Measurements from ENCODE around the gene MBNL2. TPM values are rescaled to one million over a fixed set of nuclear protein-coding genes. Genes with fewer than 3 reads are reported as not detected.

The MBNL2 gene
- total and polyA plus RNA-seq, 5 donors from 2014 or later, result 15.6 to 37.2 (median 17.6) TPM

DNA sequence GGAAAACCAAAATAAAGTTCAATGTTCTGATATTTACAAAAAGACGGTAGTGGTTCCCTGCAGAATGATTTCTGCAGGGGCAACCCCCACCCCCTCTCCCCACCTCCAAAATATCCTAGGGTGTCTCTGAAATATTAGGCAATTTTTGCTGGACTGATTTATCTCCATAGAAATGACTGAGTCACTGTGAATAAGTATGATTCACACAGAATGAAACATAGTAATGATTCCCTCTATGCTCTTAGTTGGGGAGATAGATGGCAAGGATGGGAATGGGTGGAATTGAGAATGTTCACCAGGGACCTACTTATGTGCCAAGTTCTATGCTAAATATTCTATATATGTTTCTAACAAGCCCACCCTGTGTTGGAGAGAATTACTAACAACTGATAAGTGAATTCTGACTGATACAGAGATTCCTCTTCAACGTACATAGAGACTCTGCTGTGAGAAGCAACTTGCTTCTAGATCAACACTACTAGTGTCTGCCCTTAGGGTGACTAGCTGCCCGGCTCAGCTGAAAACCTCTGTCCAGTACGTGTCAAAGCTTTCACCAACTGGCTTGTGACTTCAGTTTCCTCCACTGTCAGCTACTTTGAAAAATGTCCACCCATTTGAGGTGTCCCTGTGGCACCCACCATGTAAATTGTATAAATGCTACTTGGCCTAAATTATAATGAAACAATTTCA lies 173.5 kb downstream of the MBNL2 start:
- peaks cover 8% of the 10 kb centered on the region for H3K36me3 Mint-ChIP-seq
- H3K4me3 ChIP-seq (ENCODE audit: low read depth, low read length), result no peak overlapping the region

DNA sequence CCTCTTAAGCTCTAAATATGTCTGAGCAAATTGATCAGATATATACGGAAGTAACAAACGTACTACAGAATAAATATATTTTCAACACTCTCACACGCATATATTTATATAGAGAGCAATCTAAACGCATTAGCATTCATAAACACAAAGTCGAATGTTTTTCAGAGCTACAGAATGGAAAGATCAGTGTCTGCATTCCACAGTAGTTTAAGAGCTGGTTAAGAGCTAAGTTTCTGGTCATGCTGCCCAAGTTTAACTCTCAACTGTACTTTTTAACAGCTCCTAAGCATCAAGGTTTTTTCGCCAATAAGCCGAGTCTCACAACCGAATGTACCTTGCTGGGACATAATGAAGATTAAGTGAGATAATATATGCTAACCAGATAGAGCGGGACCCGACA lies 175.1 kb downstream of the MBNL2 start:
- no peaks in the 10 kb centered on the region for H3K4me1 Mint-ChIP-seq
- H3K36me3 ChIP-seq (ENCODE audit: control insufficient read depth, insufficient read depth, low read length), result peaks cover 3% of the 10 kb centered on the region
- peaks cover 4% of the 10 kb centered on the region for H3K27me3 ChIP-seq (ENCODE audit: control insufficient read depth, insufficient read depth, low read length)
- peaks cover 0 to 12% (median 4%) of the 10 kb centered on the region in 7 donors for H3K9me3 Mint-ChIP-seq
- H3K4me1 ChIP-seq (ENCODE audit: control insufficient read depth, insufficient read depth, low read length, poor library complexity, severe bottlenecking), result no peaks in the 10 kb centered on the region
- peaks cover 2% of the 10 kb centered on the region for H3K27me3 Mint-ChIP-seq
- no peak for DNase-seq
- no peak overlapping the region for H3K27ac ChIP-seq (ENCODE audit: insufficient read depth, low read length, poor library complexity, severe bottlenecking)
- no peak overlapping the region for H3K27ac Mint-ChIP-seq
- no peak overlapping the region for H3K4me3 Mint-ChIP-seq
- peaks cover 0 to 8% of the 10 kb centered on the region in 2 experiments for H3K9me3 ChIP-seq (ENCODE audit: control insufficient read depth in 2 of 2, low read length in 2 of 2)
- no peaks in the 10 kb centered on the region for H3K36me3 Mint-ChIP-seq
- no peak overlapping the region for H3K4me3 ChIP-seq (ENCODE audit: low read depth, low read length)
- no peak for ATAC-seq (ENCODE audit: low read depth in 2 of 2)

More for the DNA sequence above, 173.5 kb downstream of the MBNL2 start:
- Histone ChIP-seq H3K36me3 (ENCODE audit: control insufficient read depth, insufficient read depth, low read length) (peaks cover 13% of the 10 kb centered on the region), H3K9me3 (ENCODE audit: control insufficient read depth in 2 of 2, low read length in 2 of 2) (no peaks in the 10 kb centered on the region), H3K4me1 (ENCODE audit: control insufficient read depth, insufficient read depth, low read length, poor library complexity, severe bottlenecking) (no peaks in the 10 kb centered on the region), H3K27me3 (ENCODE audit: control insufficient read depth, insufficient read depth, low read length) (no peaks in the 10 kb centered on the region), H3K27ac (ENCODE audit: insufficient read depth, low read length, poor library complexity, severe bottlenecking) (no peak overlapping the region)
- ATAC-seq (ENCODE audit: low read depth in 2 of 2) (no peak), DNase-seq (no peak)
- Mint-ChIP-seq H3K27me3 (no peaks in the 10 kb centered on the region), H3K4me1 (no peaks in the 10 kb centered on the region), H3K9me3 (peaks cover 0 to 3% (median 0%) of the 10 kb centered on the region in 7 donors), H3K27ac (no peak overlapping the region), H3K4me3 (no peak overlapping the region)

DNA sequence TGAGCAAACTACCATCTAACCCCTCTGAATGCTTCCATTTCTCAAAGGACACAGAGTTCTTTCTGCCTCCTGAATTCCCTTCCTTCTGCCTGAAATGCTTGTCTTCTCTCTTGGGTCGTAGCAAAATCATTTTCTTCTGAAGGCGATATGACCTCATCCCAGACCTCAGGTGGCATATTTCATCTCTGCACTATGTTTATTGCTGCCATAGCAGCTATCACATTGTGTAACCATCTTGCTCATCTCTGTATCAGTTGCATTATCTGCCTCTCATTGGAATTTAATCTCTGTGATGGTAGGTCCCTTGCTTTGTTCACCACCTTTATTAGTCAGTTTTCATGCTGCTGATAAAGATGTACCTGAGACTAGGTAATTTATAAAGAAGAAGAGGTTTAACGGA lies 179.3 kb downstream of the MBNL2 start:
- no peaks in the 10 kb centered on the region for H3K4me1 ChIP-seq (ENCODE audit: control insufficient read depth, insufficient read depth, low read length, poor library complexity, severe bottlenecking)
- no peak overlapping the region for H3K4me3 ChIP-seq (ENCODE audit: low read depth, low read length)
- Mint-ChIP-seq H3K9me3 (peaks cover 0 to 12% (median 4%) of the 10 kb centered on the region in 7 donors), H3K27ac (peak overlapping the region in 1 of 3 donors; percentile 10), H3K4me3 (no peak overlapping the region), H3K4me1 (no peaks in the 10 kb centered on the region), H3K27me3 (peaks cover 22% of the 10 kb centered on the region), H3K36me3 (no peaks in the 10 kb centered on the region)
- no peak overlapping the region for H3K27ac ChIP-seq (ENCODE audit: insufficient read depth, low read length, poor library complexity, severe bottlenecking)
- ATAC-seq (ENCODE audit: low read depth in 2 of 2), result no peak
- peaks cover 8% of the 10 kb centered on the region for H3K27me3 ChIP-seq (ENCODE audit: control insufficient read depth, insufficient read depth, low read length)
- no peaks in the 10 kb centered on the region for H3K36me3 ChIP-seq (ENCODE audit: control insufficient read depth, insufficient read depth, low read length)
- no peak for DNase-seq
- peaks cover 0 to 8% of the 10 kb centered on the region in 2 experiments for H3K9me3 ChIP-seq (ENCODE audit: control insufficient read depth in 2 of 2, low read length in 2 of 2)

DNA sequence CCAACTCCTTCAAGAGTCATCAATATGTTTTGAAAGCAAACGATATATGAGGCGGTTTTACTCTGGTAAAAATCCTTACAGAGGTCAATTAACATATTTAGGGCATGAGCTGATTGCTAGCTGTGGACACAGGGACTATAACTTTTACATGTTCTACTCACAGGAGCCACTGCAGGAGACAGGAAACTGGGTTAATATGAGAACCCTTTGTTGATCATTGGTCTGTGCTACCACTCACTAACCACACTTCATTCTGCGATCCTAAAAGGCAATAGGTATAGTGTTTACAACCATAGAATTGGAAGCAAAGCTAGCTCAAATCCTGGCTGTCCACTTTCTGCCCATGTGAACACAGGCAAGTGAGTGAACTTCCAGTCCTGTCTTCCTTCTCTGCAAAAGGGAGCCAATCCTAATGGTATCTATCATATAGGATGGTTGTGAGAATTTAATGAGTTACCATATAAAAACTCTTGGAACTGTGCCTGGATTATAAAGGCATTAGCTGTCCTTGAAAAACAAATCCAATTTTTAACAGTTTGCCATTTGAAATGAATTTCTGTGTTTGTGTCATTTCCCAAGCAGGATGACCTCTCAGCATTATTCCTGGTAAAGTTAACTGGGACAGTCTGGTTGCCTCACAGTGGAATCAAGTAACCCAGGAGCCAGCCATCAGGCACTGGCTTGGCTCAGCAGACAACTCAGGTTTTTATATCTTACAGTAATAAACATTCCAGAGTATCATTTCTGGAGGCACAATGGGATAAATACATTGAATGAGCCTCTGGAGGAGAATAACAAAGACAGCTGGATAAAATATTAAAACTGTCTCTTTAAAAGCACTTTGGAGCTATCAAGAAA lies 182.0 kb downstream of the MBNL2 start:
- peaks cover 0 to 8% of the 10 kb centered on the region in 2 experiments for H3K9me3 ChIP-seq (ENCODE audit: control insufficient read depth in 2 of 2, low read length in 2 of 2)
- H3K4me3 Mint-ChIP-seq, result no peak overlapping the region
- DNase-seq (no peak), ATAC-seq (ENCODE audit: low read depth in 2 of 2) (no peak)
- H3K9me3 Mint-ChIP-seq, result peaks cover 0 to 12% (median 4%) of the 10 kb centered on the region in 7 donors
- no peak overlapping the region for H3K4me3 ChIP-seq (ENCODE audit: low read depth, low read length)
- no peak overlapping the region for H3K27ac ChIP-seq (ENCODE audit: insufficient read depth, low read length, poor library complexity, severe bottlenecking)
- H3K27me3 ChIP-seq (ENCODE audit: control insufficient read depth, insufficient read depth, low read length), result peaks cover 13% of the 10 kb centered on the region
- H3K4me1 Mint-ChIP-seq, result no peaks in the 10 kb centered on the region
- peaks cover 28% of the 10 kb centered on the region for H3K27me3 Mint-ChIP-seq
- no peaks in the 10 kb centered on the region for H3K4me1 ChIP-seq (ENCODE audit: control insufficient read depth, insufficient read depth, low read length, poor library complexity, severe bottlenecking)
- H3K36me3 Mint-ChIP-seq, result no peaks in the 10 kb centered on the region
- no peaks in the 10 kb centered on the region for H3K36me3 ChIP-seq (ENCODE audit: control insufficient read depth, insufficient read depth, low read length)
- H3K27ac Mint-ChIP-seq, result no peak overlapping the region

DNA sequence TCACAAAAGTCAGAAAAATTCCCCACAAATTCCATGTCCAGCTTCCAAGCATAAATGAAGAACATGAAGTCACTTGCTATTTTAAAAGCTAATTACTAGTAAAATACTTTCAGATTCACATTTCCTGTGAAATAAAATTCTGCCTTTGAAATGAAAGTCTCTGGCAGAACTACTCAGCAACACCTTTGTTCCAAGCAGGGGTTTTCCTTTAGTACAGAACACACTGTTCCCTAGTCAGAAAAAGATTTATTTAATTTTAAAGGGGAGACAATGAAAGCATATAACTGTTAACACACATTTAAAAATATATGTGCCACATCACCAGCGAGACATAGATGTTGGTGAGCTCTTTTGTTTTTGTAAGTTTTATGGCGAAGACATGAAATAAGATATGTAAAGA lies 185.4 kb downstream of the MBNL2 start:
- H3K27me3 ChIP-seq (ENCODE audit: control insufficient read depth, insufficient read depth, low read length), result peaks cover 11% of the 10 kb centered on the region
- H3K36me3 ChIP-seq (ENCODE audit: control insufficient read depth, insufficient read depth, low read length), result no peaks in the 10 kb centered on the region
- DNase-seq, result no peak
- no peak overlapping the region for H3K4me3 ChIP-seq (ENCODE audit: low read depth, low read length)
- no peaks in the 10 kb centered on the region for H3K4me1 Mint-ChIP-seq
- H3K27me3 Mint-ChIP-seq, result peaks cover 23% of the 10 kb centered on the region
- no peaks in the 10 kb centered on the region for H3K9me3 ChIP-seq (ENCODE audit: control insufficient read depth in 2 of 2, low read length in 2 of 2)
- H3K36me3 Mint-ChIP-seq, result no peaks in the 10 kb centered on the region
- no peak overlapping the region for H3K27ac Mint-ChIP-seq
- H3K27ac ChIP-seq (ENCODE audit: insufficient read depth, low read length, poor library complexity, severe bottlenecking), result no peak overlapping the region
- ATAC-seq (ENCODE audit: low read depth in 2 of 2), result no peak
- peaks cover 0 to 3% (median 0%) of the 10 kb centered on the region in 7 donors for H3K9me3 Mint-ChIP-seq
- H3K4me3 Mint-ChIP-seq, result no peak overlapping the region
- H3K4me1 ChIP-seq (ENCODE audit: control insufficient read depth, insufficient read depth, low read length, poor library complexity, severe bottlenecking), result no peaks in the 10 kb centered on the region

DNA sequence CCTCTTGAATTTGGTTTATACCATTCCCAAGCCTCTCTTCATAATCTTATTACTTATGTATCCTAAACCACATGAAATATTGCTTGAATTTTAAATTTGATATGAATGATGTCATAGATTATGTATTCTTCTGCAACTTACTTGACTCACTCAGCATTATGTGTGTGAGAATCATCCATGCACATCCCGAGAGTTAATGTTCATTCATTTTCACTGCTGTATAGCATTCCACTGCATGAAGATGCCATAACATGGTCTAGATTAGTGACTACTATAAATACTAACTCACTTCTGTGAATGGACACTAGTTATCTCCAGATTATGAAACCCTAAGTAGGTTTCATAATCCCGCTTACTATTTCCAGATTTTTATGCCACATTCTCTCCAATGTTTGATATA lies 186.8 kb downstream of the MBNL2 start:
- H3K27ac ChIP-seq (ENCODE audit: insufficient read depth, low read length, poor library complexity, severe bottlenecking), result no peak overlapping the region
- no peak overlapping the region for H3K27ac Mint-ChIP-seq
- no peak overlapping the region for H3K4me3 ChIP-seq (ENCODE audit: low read depth, low read length)
- no peaks in the 10 kb centered on the region for H3K4me1 Mint-ChIP-seq
- ATAC-seq (ENCODE audit: low read depth in 2 of 2) (no peak), DNase-seq (no peak)
- peaks cover 13% of the 10 kb centered on the region for H3K27me3 ChIP-seq (ENCODE audit: control insufficient read depth, insufficient read depth, low read length)
- peaks cover 17% of the 10 kb centered on the region for H3K27me3 Mint-ChIP-seq
- peaks cover 0 to 2% (median 0%) of the 10 kb centered on the region in 7 donors for H3K9me3 Mint-ChIP-seq
- H3K36me3 Mint-ChIP-seq, result no peaks in the 10 kb centered on the region
- H3K4me3 Mint-ChIP-seq, result no peak overlapping the region
- no peaks in the 10 kb centered on the region for H3K9me3 ChIP-seq (ENCODE audit: control insufficient read depth in 2 of 2, low read length in 2 of 2)
- H3K36me3 ChIP-seq (ENCODE audit: control insufficient read depth, insufficient read depth, low read length), result no peaks in the 10 kb centered on the region
- no peaks in the 10 kb centered on the region for H3K4me1 ChIP-seq (ENCODE audit: control insufficient read depth, insufficient read depth, low read length, poor library complexity, severe bottlenecking)

DNA sequence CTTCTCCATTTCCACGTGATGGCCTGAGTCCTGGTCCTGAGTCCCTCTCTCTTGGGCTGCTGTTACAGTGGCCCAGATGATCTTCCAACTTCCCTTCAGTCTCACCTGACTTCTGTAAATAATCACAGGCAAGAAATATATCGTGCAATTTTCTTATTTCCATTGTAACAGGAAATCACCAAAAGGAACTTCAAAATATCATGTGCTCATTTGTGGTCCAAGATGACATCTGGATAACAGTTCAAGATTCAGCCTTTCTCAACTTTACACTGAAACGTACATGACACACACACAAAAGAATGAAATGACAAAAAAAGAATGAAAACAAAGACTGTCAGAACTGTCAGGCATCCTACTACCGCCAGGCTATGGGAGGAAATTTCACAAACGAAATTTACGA lies 189.9 kb downstream of the MBNL2 start:
- H3K4me1 ChIP-seq (ENCODE audit: control insufficient read depth, insufficient read depth, low read length, poor library complexity, severe bottlenecking), result no peaks in the 10 kb centered on the region
- H3K36me3 Mint-ChIP-seq, result no peaks in the 10 kb centered on the region
- no peak overlapping the region for H3K4me3 ChIP-seq (ENCODE audit: low read depth, low read length)
- H3K9me3 Mint-ChIP-seq, result no peaks in the 10 kb centered on the region
- H3K27me3 Mint-ChIP-seq, result peaks cover 21% of the 10 kb centered on the region
- H3K36me3 ChIP-seq (ENCODE audit: control insufficient read depth, insufficient read depth, low read length), result no peaks in the 10 kb centered on the region
- H3K27me3 ChIP-seq (ENCODE audit: control insufficient read depth, insufficient read depth, low read length), result peaks cover 5% of the 10 kb centered on the region
- no peak overlapping the region for H3K27ac ChIP-seq (ENCODE audit: insufficient read depth, low read length, poor library complexity, severe bottlenecking)
- ATAC-seq (ENCODE audit: low read depth in 2 of 2) (no peak), DNase-seq (no peak)
- H3K9me3 ChIP-seq (ENCODE audit: control insufficient read depth in 2 of 2, low read length in 2 of 2), result no peaks in the 10 kb centered on the region
- no peak overlapping the region for H3K27ac Mint-ChIP-seq
- no peak overlapping the region for H3K4me3 Mint-ChIP-seq
- no peaks in the 10 kb centered on the region for H3K4me1 Mint-ChIP-seq
